Gastroesophageal sphincter (tissue), 3 donors: ENCODE data around the gene FAHD2A.

Source experiments
- CTCF ChIP-seq, 4 experiments: fragments of 200-600 bp in 2 of 4; fragments of 450-650 bp in 2 of 4; sonication (generic) in 1 of 4; IDR thresholded peaks; one replicate each; pipeline ENCODE4 v1.5.1; 2017 to 2019; ENCODE audit warnings: antibody characterized with exemption in 4 of 4, mild to moderate bottlenecking in 2 of 4, moderate library complexity in 2 of 4
- EP300 ChIP-seq: sonication (generic); formaldehyde crosslinking; IDR thresholded peaks from one replicate; pipeline ENCODE4 v1.6.1; 2017; ENCODE audit warnings: antibody characterized with exemption, mild to moderate bottlenecking
- POLR2A ChIP-seq, 2 donors: fragments of 450-650 bp; IDR thresholded peaks; one replicate each; pipeline ENCODE4 v1.6.1; 2017; ENCODE audit warnings: antibody characterized with exemption in 2 of 2, mild to moderate bottlenecking in 2 of 2, moderate library complexity in 1 of 2
- POLR2AphosphoS5 ChIP-seq: sonication (generic); formaldehyde crosslinking; IDR thresholded peaks from one replicate; pipeline ENCODE4 v1.6.1; 2017; ENCODE audit warnings: antibody characterized with exemption

GRCh38 chr2:95386031-95386430 is 16.5 kb upstream of the FAHD2A start:
- TF ChIP-seq CTCF (IDR thresholded peaks at IDR 0.05) (no peak), EP300 (no peak), POLR2A (IDR thresholded peaks at IDR 0.05) (no peak), POLR2AphosphoS5 (no peak)
